Urothelium cell line (cell line): Measurements from ENCODE around the gene LMAN2L.

Experiments used
- DNase-seq: peaks from one replicate; pipeline ENCODE4 v3.0.0; 2011; ENCODE audit warnings: low spot score, mixed read lengths
- FAIRE-seq: peaks from 2 replicates; lab custom pipeline; 2011; peaks lifted over from hg19 to GRCh38; lab: Jason Lieb, UNC

The LMAN2L gene, protein sequence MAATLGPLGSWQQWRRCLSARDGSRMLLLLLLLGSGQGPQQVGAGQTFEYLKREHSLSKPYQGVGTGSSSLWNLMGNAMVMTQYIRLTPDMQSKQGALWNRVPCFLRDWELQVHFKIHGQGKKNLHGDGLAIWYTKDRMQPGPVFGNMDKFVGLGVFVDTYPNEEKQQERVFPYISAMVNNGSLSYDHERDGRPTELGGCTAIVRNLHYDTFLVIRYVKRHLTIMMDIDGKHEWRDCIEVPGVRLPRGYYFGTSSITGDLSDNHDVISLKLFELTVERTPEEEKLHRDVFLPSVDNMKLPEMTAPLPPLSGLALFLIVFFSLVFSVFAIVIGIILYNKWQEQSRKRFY

DNA sequence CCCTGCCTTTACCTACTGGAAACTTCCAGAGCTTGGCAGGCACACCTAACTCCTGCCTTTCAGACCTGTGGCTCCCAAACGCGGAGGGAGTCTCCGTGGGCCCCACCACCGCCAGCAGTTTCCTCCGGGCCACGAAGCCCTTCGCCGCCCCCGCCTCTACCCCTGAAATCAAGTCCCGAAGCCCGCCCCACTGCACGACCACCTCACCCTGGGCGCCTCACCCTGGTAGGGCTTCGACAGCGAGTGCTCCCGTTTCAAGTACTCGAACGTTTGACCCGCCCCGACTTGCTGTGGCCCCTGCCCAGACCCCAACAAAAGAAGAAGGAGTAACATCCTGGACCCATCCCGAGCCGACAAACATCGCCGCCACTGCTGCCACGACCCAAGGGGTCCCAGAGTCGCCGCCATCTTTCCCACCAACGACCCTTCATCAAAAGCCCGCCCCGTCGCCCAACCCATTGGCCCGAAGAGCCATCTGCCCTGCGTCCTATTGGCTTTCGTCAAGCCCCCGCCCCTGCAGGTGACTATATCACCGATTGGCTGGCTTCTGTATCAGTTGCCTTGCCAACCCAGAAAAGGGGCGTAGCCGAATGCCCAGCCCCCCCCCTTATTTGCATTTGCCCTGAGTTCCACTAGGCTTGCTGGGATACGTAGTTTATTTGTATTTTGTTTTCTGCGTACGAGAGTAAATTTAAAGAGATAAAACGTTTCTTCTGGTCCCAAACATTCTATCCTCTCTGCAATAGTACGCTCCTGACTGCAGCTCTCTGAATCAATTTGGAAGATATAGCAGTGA is at the start of gene LMAN2L:
Gene LMAN2L, minus strand, starts transcription at position 432 of the 796 bp plus-strand sequence. Its CDS starts 24 bp downstream, at position 408.
- FAIRE-seq (no peak), DNase-seq (peak; percentile 99)

DNA sequence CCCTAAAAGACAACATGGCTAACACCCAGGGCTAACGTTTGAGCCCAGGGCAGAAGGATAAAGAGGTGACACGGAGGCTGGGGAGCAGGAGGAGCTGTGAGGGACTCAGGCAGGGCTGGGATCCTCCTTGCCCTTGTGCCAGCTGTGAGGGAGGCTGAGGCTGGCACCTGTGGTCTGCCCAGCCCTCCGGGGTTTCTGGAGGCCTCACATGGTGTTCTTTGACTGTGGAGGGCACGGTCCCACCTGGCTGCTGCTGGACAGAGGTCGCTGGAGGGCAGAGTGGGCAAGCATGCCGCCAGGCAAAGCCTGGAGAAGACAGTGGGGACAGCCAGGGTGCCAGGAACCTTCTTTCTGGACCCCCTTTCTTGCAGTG is 49.4 kb upstream of the LMAN2L start:
- FAIRE-seq (no peak), DNase-seq (no peak)

DNA sequence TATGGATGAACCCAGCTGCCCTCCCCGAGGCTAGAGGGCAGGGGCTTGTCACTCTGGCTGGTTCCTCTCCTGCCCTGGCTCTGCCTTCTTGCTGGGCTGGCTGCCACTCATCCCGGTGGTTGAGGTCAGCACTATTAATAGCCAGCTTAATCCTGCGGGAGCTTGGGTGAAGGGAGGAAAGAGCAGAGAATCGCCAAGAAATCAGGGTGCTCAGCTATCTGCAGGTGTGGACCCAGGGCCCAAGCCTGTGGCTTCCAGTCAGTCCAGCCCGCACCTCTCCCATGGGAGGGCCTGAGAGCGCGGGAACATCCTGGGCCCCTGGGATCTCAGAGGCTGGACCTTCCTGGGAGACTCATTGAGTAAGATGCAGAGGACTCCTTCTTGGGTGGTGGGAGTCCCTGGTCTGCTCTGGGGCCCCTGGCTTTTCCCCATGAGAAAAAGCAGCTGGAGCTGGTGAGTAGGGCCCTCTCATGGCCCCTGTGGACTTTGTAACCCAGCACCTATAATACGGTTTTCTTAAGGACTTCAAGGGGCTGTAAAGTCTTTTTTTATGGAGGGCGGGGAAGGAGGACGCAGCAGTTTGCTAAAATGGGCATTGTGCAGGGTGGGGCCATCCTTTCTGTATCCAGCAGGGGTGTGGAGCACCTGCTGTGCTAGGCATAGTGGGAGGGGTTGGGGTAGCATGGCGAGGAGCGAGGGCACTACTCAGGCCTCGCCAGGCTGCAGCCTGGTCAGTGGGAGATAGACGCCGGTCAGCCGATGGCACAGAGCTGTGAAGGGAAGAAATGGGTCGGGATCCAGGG is 48.8 kb upstream of the LMAN2L start:
- FAIRE-seq, result no peak
- DNase-seq, result peak; percentile 60

DNA sequence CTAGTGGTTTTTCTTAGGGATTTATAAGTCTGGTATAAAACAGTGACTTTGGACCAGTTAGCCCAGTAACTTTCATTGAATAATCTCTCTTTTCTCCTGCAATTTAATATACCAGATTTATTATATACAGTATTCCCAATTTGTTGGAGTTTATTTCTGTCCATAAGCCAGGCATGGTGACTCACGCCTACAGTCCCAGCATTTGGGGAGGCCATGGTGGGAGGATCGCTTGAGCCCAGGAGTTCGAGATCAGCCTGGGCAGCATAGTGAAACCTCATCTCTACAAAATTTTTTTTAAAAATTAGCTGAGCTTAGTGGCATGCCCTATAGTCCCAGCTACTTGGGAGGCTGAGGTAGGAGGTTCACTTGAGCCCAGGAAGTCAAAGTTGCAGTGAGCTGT is 47.5 kb upstream of the LMAN2L start:
- no peak for FAIRE-seq
- DNase-seq, result no peak

DNA sequence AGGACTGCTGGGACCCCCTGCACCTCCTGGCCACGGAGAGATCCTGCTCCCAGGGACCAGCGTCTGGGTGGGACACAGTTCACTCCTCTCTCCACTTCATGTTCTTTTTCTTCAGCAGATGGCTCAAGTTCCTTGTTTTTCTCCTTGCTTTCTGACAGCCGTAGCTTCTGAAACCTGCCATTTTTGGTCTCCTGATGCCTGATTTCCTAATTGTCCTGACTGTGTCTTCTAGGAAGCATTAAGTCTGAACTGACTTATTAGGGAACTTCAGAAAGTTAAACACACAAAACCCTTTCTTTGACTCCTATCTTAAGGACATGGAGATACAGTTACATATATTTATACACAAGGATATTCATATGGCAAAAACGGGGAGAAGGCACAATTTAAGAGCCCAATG is 43.5 kb upstream of the LMAN2L start:
- FAIRE-seq (no peak), DNase-seq (no peak)

DNA sequence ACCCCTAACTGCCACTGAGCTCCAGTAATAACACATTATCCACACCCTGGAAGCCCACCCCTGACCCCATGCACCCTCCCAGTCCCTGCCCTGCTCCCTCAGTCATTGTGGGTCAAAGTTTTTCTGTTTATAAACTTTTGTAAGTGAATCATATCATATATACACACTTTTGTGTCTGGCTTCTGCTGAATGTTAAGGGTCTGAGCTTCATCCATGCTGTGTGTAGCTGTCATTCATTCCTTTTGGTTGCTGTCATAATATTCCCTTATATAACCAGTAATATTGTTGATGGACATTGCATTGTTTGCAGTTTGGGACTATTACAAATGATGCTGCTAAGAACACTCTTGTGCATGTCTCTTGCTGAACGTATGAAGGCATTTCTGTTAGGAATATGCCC is 35.3 kb upstream of the LMAN2L start:
- DNase-seq, result no peak
- FAIRE-seq, result peak; percentile 48

DNA sequence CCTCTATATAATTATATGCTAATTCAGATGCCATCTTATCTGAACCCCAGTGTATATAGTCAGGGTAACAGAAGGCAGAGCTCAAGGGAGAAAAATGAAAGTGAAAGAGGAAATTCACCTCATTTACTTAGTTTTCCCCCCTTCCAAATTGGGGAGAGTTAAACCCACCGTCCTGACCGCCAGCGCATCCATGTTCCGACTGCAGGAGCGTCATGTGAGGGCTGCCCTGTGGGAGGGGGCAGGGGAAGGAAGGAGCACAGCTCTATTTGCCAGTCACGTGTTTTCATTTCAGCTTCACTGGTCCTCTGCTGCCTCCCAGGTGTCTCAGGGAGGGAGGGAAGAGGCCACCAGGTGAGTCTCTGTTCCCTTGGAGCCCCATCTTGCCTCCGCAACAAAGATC is 34.1 kb upstream of the LMAN2L start:
- no peak for DNase-seq
- FAIRE-seq, result no peak

DNA sequence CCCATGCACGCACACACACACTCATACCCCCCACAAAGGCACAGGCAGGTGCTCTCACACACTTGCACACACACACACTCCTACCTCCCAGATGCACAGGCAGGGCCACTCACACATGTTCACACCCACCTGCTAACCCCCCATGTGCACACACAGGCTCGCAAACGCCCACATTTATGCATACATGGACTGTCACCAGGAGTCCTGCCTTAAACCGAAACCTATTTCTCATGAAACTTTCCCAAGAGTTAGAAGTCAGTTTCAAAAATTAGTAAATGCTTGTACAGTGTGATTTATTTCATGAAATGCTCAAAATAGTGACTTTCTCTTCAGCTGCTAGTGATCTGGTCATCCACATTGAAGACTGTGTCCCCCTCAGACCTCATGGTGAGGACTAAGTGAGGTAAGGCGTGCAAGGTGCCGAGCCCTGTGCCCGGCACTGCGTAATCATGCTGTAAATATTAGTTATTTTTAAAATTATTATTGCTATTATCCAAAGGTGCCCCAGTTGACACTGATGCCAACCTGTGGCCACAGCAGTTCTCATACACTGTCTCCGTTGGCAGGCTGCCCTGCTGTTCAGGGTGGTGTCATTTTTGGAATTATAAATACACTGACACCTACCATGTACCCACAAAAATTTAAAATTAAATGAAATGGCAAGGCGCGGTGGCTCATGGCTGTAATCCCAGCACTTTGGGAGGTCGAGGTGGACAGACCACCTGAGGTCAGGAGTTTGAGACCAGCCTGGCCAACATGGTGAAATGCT is 33.2 kb upstream of the LMAN2L start:
- DNase-seq (no peak), FAIRE-seq (no peak)

DNA sequence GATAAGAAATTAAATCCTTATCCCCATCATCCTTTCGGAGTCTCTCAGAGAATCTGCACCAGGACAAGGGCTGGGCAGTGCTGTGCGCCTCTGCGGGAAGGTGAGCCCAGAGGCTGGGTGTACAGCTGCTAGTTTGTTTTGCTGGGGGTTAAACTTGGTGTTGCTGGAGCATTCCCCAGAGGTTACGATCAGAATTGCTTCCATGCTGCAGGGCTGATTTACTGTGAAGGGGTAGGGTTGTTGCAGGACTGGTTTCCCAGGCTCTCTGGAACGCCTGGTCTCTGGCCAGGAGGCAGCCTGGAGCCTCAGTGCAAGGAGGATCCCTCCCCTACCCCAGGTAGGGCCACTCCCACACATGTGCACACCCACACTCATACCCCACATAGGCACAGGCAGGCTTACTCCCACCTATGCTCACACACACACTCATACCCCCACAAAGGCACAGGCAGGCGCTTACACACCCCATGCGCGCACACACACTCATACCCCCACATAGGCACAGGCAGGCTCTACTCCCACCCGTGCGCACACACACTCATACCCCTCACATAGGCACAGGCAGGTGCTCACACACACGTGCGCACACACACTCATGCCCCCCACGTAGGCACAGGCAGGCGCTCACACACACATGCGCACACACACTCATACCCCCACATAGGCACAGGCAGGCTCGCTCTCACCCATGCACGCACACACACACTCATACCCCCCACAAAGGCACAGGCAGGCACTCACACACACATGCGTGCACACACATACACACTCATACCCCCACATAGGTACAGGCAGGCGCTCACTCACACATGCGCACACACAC is 32.1 kb upstream of the LMAN2L start:
- no peak for DNase-seq
- FAIRE-seq, result peak; percentile 99

DNA sequence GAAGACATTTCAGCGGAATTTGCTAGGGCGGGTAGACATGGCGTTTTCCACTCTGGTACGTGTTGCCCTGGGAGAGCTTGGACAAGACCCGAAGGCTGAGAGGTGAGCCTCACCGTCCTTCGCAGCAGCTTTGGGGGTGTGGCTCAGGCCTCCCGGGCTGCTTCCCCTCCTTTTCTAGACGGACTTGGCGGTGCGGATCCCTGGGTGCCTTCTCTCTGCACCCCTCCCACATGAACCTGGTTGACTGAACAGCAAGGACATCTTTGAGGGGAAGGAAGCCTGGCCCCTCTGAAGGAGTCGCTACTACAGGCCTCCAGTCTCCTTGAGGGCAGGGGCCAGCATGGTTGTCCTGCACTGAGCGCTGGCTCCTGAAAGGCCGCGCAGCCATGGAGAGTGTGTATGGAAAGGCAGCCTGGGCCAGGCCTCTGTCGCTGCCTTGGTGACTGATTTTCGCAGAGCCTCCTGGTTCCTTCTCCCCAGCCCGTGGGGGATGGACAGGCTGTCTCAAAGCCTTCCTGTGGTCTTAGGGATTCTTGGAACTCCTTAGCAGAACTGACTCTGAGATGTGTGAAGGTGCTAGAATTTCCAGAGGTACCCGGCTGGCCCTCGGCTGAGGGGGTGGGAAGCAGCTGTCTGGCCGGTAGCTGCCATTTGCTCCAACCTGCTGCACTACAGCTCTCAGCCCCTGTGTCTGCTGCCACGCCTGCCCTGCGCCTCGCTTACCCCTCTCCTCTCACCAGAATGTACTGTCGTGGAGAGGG is 30.8 kb upstream of the LMAN2L start:
- FAIRE-seq, result no peak
- no peak for DNase-seq

DNA sequence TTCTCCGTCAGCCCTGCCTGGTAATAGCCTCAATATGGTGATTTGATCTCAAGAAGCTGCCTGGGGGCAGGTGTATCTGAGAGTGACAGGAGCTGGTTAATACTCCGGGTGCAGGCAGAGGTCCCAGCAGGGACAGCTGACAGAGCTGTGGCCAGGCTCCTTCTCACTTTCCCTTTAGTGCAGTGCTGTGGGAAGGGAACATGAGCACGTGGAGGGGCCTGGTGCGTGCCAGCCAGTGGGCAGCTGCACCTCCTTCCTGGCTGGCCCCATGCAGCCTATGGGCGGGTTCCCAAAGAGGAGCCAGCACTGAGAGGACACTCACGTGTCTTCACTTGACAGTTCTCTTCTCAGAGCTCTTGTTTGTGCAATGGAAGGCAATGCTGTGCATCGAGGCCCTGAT is 29.9 kb upstream of the LMAN2L start:
- DNase-seq, result no peak
- FAIRE-seq, result no peak

DNA sequence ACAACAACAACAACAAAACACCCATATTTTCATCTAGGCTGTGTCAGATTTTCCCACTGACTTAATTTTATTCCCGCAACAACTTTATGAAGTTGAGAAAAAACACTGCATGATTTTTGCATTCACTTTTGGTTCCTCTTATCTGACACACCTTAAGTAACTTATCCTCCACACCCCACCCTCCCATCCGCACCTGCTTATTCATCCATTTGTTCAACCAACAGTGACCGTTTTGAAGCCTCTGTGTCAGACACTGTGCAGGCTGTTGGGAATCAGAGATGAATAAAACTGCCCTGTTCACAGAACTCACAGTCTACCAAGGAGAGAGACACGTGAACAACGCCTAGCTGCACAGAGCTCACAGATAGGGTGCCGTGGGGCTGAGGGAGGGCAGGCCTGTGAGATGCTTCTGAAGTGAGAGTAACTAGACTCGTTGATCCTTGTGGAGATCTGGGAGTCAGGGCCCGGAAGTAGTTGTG is 28.3 kb upstream of the LMAN2L start:
- FAIRE-seq, result peak; percentile 5
- no peak for DNase-seq

DNA sequence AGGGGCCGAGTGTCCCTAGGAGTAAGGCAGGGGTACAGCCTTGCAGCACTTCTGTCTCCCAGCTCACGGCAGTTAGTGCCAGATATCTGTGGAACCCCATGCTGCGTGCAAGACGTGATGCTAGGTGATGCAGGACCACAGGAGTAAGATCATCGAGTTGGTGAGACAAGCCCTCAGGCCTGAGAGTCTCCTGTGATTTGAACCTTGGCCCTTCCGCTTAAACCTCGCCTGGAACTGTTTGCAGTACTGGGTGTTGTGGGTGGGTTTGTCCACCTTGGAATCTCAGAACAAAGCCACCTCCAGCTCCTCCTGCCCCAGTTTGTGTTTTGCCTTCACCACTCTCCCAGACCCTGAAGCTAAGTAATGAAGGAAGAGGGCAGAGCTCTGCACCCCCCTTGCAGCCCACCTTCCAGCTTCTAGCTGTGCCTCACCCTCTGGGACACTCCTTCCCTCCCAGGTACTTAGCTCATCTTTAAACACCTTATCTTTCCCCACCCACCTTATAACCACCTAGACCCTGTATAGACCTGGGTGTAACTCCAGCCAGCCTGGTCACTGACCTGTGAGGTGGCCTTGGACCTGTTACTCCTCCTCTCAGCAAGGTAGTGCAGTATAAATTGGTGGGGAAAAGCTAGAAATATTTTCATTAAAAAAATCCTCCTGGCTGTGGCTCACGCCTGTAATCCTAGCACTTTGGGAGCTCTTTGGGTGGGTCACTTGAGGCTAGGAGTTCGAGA is 27.4 kb upstream of the LMAN2L start:
- DNase-seq (no peak), FAIRE-seq (no peak)

DNA sequence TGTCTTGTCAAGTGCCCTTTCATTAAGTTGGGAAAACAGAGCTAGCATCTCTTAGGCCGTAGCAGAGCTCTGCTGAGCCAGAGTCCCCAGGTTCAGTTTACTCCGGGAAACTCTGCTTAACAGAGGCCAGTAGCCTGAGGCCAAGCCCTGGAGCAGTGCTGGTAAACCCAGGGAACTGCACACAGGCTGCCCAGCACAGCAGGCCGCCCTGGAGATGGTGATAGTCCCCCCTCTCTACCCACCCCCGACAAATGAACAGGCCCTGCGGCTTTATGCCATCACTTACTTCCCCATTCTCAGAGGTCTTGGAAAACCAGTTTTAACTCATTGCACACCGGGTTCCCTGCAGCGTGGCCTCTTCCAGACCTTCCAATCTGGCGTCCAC is 24.4 kb upstream of the LMAN2L start:
- DNase-seq (no peak), FAIRE-seq (no peak)

DNA sequence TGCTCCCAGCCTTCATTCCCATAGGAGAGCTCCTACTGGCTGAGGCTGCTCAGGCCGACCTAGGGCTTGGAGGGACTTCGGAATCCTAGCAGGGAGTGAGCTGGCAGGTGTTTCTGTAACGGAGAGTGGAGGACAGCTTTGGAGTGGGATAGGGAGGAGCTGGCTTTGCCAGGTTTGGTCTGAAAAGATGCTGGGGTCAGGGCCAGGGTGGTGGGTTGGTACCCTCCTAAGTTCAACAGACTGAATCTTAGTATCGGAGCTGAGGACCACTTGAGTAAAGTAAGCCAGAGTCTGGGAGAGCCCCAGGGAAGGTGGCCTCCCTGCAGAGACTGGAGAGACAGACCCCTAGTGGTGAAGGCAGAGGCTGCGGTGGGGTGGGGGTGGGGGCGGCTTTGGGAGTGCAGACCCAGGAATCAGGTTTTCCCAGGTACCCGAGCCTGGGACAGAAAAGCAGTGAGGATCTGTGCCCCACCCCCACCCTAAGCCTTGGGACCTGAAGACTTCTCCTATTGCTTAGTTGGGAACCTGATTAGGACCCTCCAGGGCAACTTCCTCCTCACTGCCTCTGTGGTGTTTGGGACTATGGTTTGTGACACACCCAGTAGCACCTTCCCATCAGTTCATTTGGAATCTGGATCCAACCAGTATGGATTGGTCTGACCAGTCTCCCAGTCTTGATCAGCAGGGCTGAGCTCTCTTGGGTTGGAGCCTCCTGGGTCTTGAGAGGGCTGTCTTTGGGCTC is 23.8 kb upstream of the LMAN2L start:
- DNase-seq (peak; percentile 76), FAIRE-seq (no peak)

DNA sequence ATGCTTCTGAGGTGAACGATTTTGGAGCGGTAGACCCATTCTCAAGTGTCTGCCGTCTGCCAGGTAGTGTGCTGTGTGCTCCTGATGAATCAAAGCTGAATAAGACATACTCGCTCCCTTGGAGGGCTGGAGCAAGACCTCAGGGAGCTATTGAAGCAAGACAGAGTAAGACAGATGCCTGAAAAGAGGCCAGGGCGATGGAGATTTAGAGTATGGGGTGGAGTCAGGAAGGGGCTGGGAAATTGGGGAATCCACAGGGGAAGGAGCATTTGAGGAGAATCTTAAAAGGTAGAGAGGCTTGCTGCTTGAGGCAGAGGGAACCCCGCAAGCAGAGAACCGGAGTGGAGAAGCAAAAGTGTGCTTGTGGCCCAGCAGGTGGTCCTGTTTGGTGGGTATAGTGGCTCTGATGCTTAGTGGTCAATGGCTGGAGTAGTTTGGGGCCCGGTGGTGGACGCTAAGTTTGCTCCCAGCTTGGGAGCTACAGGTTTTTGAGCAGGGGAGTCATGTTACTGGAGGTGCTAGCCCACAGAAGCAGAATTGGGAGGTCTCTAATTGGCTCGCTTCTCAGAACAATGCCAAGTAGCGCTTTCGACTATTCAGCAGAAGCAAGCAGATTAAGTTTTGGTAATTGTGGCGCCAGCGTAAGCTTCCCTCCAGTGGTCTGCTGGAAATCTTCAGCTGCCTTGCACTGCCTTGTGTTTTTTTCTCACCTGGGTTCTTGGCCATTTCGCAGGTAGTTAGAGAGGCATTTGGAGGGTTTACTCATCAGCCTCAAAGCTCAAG is 22.9 kb upstream of the LMAN2L start:
- no peak for FAIRE-seq

More for the DNA sequence above, 22.9 kb upstream of the LMAN2L start:
- DNase-seq, result no peak
